CD4-positive, alpha-beta memory T cell (primary cell): Measurements from ENCODE around the gene LRP1B. TPM values are rescaled to one million over a fixed set of nuclear protein-coding genes. Genes with fewer than 3 reads are reported as not detected.

Experiments
- CTCF ChIA-PET: fragments of 350-600 bp; sonication (Branson Sonifier 250); formaldehyde crosslinking; loops from one replicate; lab custom pipeline; 2021; ENCODE audit warnings: inconsistent platforms; ENCODE audit not compliant: partially characterized antibody; lab: Charles Lee
- POLR2A ChIA-PET: fragments of 350-600 bp; sonication (Branson Sonifier 250); formaldehyde crosslinking; loops from one replicate; lab custom pipeline; 2021; ENCODE audit not compliant: partially characterized antibody; lab: Charles Lee
- DNase-seq, 5 donors: peaks; one replicate each; pipeline versions ENCODE4 v3.0.0 to v3.0.0-alpha.2; 2020 to 2022; ENCODE audit warnings: mixed read lengths in 1 of 5
- H3K27ac ChIP-seq: one replicate; pipeline ENCODE4 v1.7.0; 2013; ENCODE audit warnings: low read depth, low read length
- H3K27me3 ChIP-seq: 2 replicates; pipeline ENCODE4 v1.7.0; 2013; ENCODE audit warnings: mild to moderate bottlenecking, low read length, moderate library complexity; ENCODE audit not compliant: insufficient read depth
- H3K36me3 ChIP-seq: 2 replicates; pipeline ENCODE4 v1.7.0; 2013; ENCODE audit warnings: mild to moderate bottlenecking, low read length, moderate library complexity; ENCODE audit not compliant: insufficient read depth
- H3K4me1 ChIP-seq: 2 replicates; pipeline ENCODE4 v1.7.0; 2013; ENCODE audit warnings: mild to moderate bottlenecking, low read length, moderate library complexity; ENCODE audit not compliant: insufficient read depth
- H3K4me3 ChIP-seq, 2 donors: one replicate each; pipeline ENCODE4 v1.7.0; 2013; ENCODE audit warnings: low read length in 2 of 2, mild to moderate bottlenecking in 1 of 2
- H3K9me3 ChIP-seq, 2 donors: one replicate each; pipeline ENCODE4 v1.7.0; 2013; ENCODE audit warnings: low read length in 2 of 2, control low read depth in 1 of 2; ENCODE audit not compliant: control insufficient read depth in 1 of 2
- H3K27ac Mint-ChIP-seq, 7 donors: one replicate each; pipeline ENCODE4 v1.8.0; 2020 to 2021; ENCODE audit warnings: mixed read lengths in 7 of 7, mild to moderate bottlenecking in 6 of 7, inconsistent platforms in 3 of 7, moderate library complexity in 3 of 7
- H3K27me3 Mint-ChIP-seq, 2 donors: one replicate each; pipeline ENCODE4 v1.8.0; 2020 to 2021; ENCODE audit warnings: mixed read lengths in 2 of 2
- H3K36me3 Mint-ChIP-seq, 2 donors: one replicate each; pipeline ENCODE4 v1.8.0; 2020 to 2021; ENCODE audit warnings: mixed read lengths in 2 of 2, inconsistent platforms in 1 of 2, mild to moderate bottlenecking in 1 of 2
- H3K4me1 Mint-ChIP-seq, 4 donors: one replicate each; pipeline ENCODE4 v1.8.0; 2020 to 2021; ENCODE audit warnings: mixed read lengths in 4 of 4, mild to moderate bottlenecking in 1 of 4
- H3K4me3 Mint-ChIP-seq, 8 donors: one replicate each; pipeline ENCODE4 v1.8.0; 2020 to 2021; ENCODE audit warnings: mixed read lengths in 8 of 8, mild to moderate bottlenecking in 7 of 8, moderate library complexity in 6 of 8, inconsistent platforms in 3 of 8
- H3K9me3 Mint-ChIP-seq, 8 donors: one replicate each; pipeline ENCODE4 v1.8.0; 2020 to 2021; ENCODE audit warnings: mixed read lengths in 8 of 8, mild to moderate bottlenecking in 5 of 8, inconsistent platforms in 3 of 8, moderate library complexity in 1 of 8
- intact Hi-C: fragments of 100-400 bp; cut with micrococcal nuclease; formaldehyde crosslinking; loops from one replicate; pipeline ENCODE4 v1.15.1; 2023
- polyA plus RNA-seq, 2 donors: library from polyadenylated mRNA; unstranded; fragments of 300-500 nt; fragmentation: Illumina TruSeq; gene quantifications; one replicate each; pipeline ENCODE4 v1.2.3, GENCODE V29; 2021
- total RNA-seq, 2 experiments: library from RNA; stranded (reverse); gene quantifications; one replicate each; pipeline ENCODE4 v1.2.3, GENCODE V29; 2021

LRP1B gene
- total and polyA plus RNA-seq, 4 experiments from 2014 or later, result not detected

- Histone ChIP-seq H3K9me3 (no peaks in the 10 kb centered on the region), H3K36me3 (no peaks in the 10 kb centered on the region), H3K27ac (no peak overlapping the region), H3K27me3 (no peaks in the 10 kb centered on the region), H3K4me3 (no peak overlapping the region), H3K4me1 (no peaks in the 10 kb centered on the region)
- Mint-ChIP-seq H3K27ac (no peak overlapping the region), H3K27me3 (no peaks in the 10 kb centered on the region), H3K9me3 (peaks cover 0 to 15% (median 9%) of the 10 kb centered on the region in 8 donors), H3K36me3 (no peaks in the 10 kb centered on the region), H3K4me3 (no peak overlapping the region), H3K4me1 (no peaks in the 10 kb centered on the region)
- ChIA-PET CTCF (no interaction called here), POLR2A (no interaction called here)
- no peak for DNase-seq
- intact Hi-C loops, result no loop called here
These were observed 72.7 kb downstream of the LRP1B start for GRCh38 chr2:142058149-142058548.

DNA sequence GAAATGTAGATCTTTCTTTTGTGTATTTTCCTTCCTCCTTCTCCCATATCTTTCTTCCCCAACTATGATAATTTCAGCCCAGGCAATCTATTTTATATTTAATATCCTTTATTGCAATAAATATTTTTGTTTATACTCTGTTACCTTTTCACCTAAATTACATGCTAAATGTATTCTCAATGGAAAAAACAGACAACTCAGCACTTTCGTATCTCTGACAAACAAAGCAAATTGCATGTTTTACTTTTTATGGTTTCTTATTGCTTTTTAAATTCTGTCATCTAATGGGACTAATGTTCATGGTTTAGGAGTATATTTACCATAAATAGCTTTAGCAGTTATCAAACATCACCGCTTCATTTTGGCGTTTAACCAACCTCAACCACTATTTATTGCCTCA, 74.0 kb downstream of the LRP1B start:
- Mint-ChIP-seq H3K4me3 (no peak overlapping the region), H3K4me1 (no peaks in the 10 kb centered on the region), H3K9me3 (peaks cover 0 to 15% (median 10%) of the 10 kb centered on the region in 8 donors), H3K27me3 (no peaks in the 10 kb centered on the region), H3K27ac (no peak overlapping the region), H3K36me3 (no peaks in the 10 kb centered on the region)
- H3K27me3 ChIP-seq, result no peaks in the 10 kb centered on the region
- POLR2A ChIA-PET, result no interaction called here
- no peak overlapping the region for H3K27ac ChIP-seq
- H3K4me3 ChIP-seq, result no peak overlapping the region
- intact Hi-C loops, result no loop called here
- no peaks in the 10 kb centered on the region for H3K4me1 ChIP-seq
- no peak for DNase-seq
- no peaks in the 10 kb centered on the region for H3K9me3 ChIP-seq
- H3K36me3 ChIP-seq, result no peaks in the 10 kb centered on the region
- CTCF ChIA-PET, result no interaction called here

GRCh38 chr2:142052220-142052863, 78.5 kb downstream of the LRP1B start:
- no peak overlapping the region for H3K27ac ChIP-seq
- H3K9me3 ChIP-seq, result no peaks in the 10 kb centered on the region
- no peaks in the 10 kb centered on the region for H3K36me3 Mint-ChIP-seq
- no peak for DNase-seq
- H3K27me3 ChIP-seq, result no peaks in the 10 kb centered on the region
- H3K36me3 ChIP-seq, result no peaks in the 10 kb centered on the region
- CTCF ChIA-PET, result interaction anchor here (1.8 kb wide), 1 partner anchor 11 kb away, joined by 4 read pairs; no protein-coding TSS in a partner anchor
- intact Hi-C loops, result no loop called here
- H3K4me1 ChIP-seq, result no peaks in the 10 kb centered on the region
- no peaks in the 10 kb centered on the region for H3K27me3 Mint-ChIP-seq
- H3K4me3 ChIP-seq, result no peak overlapping the region
- POLR2A ChIA-PET, result no interaction called here
- H3K27ac Mint-ChIP-seq, result no peak overlapping the region
- H3K4me3 Mint-ChIP-seq, result peak overlapping the region in 1 of 8 donors; percentile 1
- H3K9me3 Mint-ChIP-seq, result peaks cover 0 to 13% (median 4%) of the 10 kb centered on the region in 8 donors
- no peaks in the 10 kb centered on the region for H3K4me1 Mint-ChIP-seq

DNA sequence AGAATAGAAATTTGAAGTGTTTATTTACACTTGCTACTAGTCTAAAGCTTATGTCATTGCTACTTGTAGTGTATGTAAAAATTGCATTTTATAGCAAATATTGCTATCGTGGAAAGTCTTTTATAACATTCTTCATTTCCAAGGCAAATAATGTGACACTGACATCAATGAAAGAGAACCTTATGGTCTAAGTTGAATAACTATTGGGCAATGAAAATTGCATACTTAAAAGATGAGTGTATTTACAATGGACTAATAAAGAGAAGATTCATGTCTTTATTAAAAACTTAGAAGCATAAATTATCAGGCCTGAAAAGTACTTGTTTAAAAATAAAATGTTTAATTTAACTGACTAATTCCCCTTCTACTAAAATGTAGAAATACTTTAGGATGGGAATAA, 82.2 kb downstream of the LRP1B start:
- DNase-seq, result no peak
- no peaks in the 10 kb centered on the region for H3K4me1 Mint-ChIP-seq
- H3K27ac ChIP-seq, result no peak overlapping the region
- H3K36me3 Mint-ChIP-seq, result no peaks in the 10 kb centered on the region
- H3K4me3 Mint-ChIP-seq, result no peak overlapping the region
- H3K9me3 Mint-ChIP-seq, result peaks cover 0 to 10% (median 3%) of the 10 kb centered on the region in 8 donors
- intact Hi-C loops, result no loop called here
- no peaks in the 10 kb centered on the region for H3K4me1 ChIP-seq
- ChIA-PET POLR2A (no interaction called here), CTCF (no interaction called here)
- no peak overlapping the region for H3K27ac Mint-ChIP-seq
- H3K36me3 ChIP-seq, result no peaks in the 10 kb centered on the region
- H3K27me3 Mint-ChIP-seq, result no peaks in the 10 kb centered on the region
- H3K4me3 ChIP-seq, result no peak overlapping the region
- H3K27me3 ChIP-seq, result no peaks in the 10 kb centered on the region
- H3K9me3 ChIP-seq, result no peaks in the 10 kb centered on the region

GRCh38 chr2:142045641-142046040, 85.2 kb downstream of the LRP1B start:
- H3K27me3 Mint-ChIP-seq, result no peaks in the 10 kb centered on the region
- Histone ChIP-seq H3K4me1 (no peaks in the 10 kb centered on the region), H3K27me3 (no peaks in the 10 kb centered on the region), H3K36me3 (no peaks in the 10 kb centered on the region), H3K4me3 (no peak overlapping the region), H3K27ac (no peak overlapping the region), H3K9me3 (no peaks in the 10 kb centered on the region)
- intact Hi-C loops, result no loop called here
- ChIA-PET CTCF (no interaction called here), POLR2A (no interaction called here)
- H3K36me3 Mint-ChIP-seq, result no peaks in the 10 kb centered on the region
- DNase-seq, result no peak
- H3K27ac Mint-ChIP-seq, result no peak overlapping the region
- H3K9me3 Mint-ChIP-seq, result peaks cover 0 to 10% (median 2%) of the 10 kb centered on the region in 8 donors
- H3K4me3 Mint-ChIP-seq, result no peak overlapping the region
- no peaks in the 10 kb centered on the region for H3K4me1 Mint-ChIP-seq

DNA sequence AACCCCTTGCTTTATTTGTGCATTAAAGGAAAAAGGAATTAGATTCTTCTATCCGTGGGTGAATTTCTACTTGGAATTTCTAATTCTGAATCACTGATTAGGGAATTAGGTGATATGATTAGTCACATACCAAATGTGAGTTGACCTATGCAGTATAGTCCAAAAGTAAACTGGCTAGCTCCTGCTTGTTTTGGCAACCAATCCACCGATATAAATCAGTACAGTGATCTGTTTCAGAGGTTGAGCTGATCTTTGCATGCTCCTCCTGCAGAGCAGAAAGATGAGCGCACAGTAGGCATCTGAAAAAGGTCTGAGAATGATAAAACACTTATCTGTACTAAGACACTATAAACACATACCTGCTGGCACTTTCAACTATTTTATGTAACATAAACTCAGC, 86.6 kb downstream of the LRP1B start:
- Mint-ChIP-seq H3K4me3 (no peak overlapping the region), H3K27ac (no peak overlapping the region), H3K36me3 (no peaks in the 10 kb centered on the region), H3K27me3 (no peaks in the 10 kb centered on the region), H3K9me3 (peaks cover 0 to 21% (median 2%) of the 10 kb centered on the region in 8 donors), H3K4me1 (no peaks in the 10 kb centered on the region)
- Histone ChIP-seq H3K4me3 (no peak overlapping the region), H3K27me3 (no peaks in the 10 kb centered on the region), H3K27ac (no peak overlapping the region), H3K9me3 (no peaks in the 10 kb centered on the region), H3K4me1 (no peaks in the 10 kb centered on the region), H3K36me3 (no peaks in the 10 kb centered on the region)
- intact Hi-C loops, result no loop called here
- ChIA-PET POLR2A (no interaction called here), CTCF (no interaction called here)
- no peak for DNase-seq

- Mint-ChIP-seq H3K27ac (no peak overlapping the region), H3K36me3 (no peaks in the 10 kb centered on the region), H3K9me3 (peaks cover 0 to 21% (median 2%) of the 10 kb centered on the region in 8 donors), H3K4me3 (no peak overlapping the region), H3K27me3 (no peaks in the 10 kb centered on the region), H3K4me1 (no peaks in the 10 kb centered on the region)
- no peak overlapping the region for H3K27ac ChIP-seq
- ChIA-PET CTCF (no interaction called here), POLR2A (no interaction called here)
- no peak for DNase-seq
- intact Hi-C loops, result no loop called here
- no peaks in the 10 kb centered on the region for H3K4me1 ChIP-seq
- no peaks in the 10 kb centered on the region for H3K27me3 ChIP-seq
- H3K36me3 ChIP-seq, result no peaks in the 10 kb centered on the region
- no peaks in the 10 kb centered on the region for H3K9me3 ChIP-seq
- no peak overlapping the region for H3K4me3 ChIP-seq
These were observed 88.1 kb downstream of the LRP1B start for GRCh38 chr2:142042536-142043199.
